HG03521 (cell line): ENCODE measurements around the gene ACTR8.

Source experiments
- ATAC-seq: cut with Tn5 transposase; IDR thresholded peaks from one replicate; pipeline ENCODE4 v1.9.1; 2021; ENCODE audit warnings: mild to moderate bottlenecking, moderate library complexity; ENCODE audit not compliant: unreplicated experiment

Gene ACTR8

GRCh38 chr3:53818221-53819162 is 63.5 kb downstream of the ACTR8 start:
- no peak for ATAC-seq

GRCh38 chr3:53817809-53818208 is 64.1 kb downstream of the ACTR8 start:
- ATAC-seq, result no peak

- ATAC-seq, result no peak
These were observed 64.7 kb downstream of the ACTR8 start for GRCh38 chr3:53817211-53817610.
